PC-3 (cell line): ENCODE measurements around the gene CTXN3. TPM values are rescaled to one million over a fixed set of nuclear protein-coding genes. Genes with fewer than 3 reads are reported as not detected.
A peak's percentile ranks its signal among the peaks of the same experiment; 100 is the strongest.

Experiments
- ATAC-seq: fragments of 200-7000 bp; cut with Tn5 transposase; 2 replicates; pipeline ENCODE4 v1.9.1; 2020; ENCODE audit warnings: mild to moderate bottlenecking, moderate library complexity
- BruUV-seq: library from RNA; stranded (reverse); fragments of 400-500 nt; replicated peaks from 2 replicates; lab custom pipeline; 2021; lab: Mats Ljungman, UMichigan
- CTCF ChIA-PET: fragments of 300-600 bp; sonication (Branson Sonifier 250); formaldehyde crosslinking; loops from one replicate; lab custom pipeline; 2022; ENCODE audit warnings: antibody characterized with exemption; lab: Charles Lee
- POLR2A ChIA-PET: fragments of 300-600 bp; sonication (Branson Sonifier 250); formaldehyde crosslinking; loops from one replicate; lab custom pipeline; 2022; ENCODE audit warnings: antibody characterized with exemption; ENCODE audit not compliant: unreplicated experiment; lab: Charles Lee
- DNase-seq: peaks from one replicate; pipeline ENCODE4 v3.0.0-alpha.2; 2015
- H2AFZ ChIP-seq: fragments of 300-600 bp; sonication (generic); 2 replicates; pipeline ENCODE4 v1.6.0; 2016; ENCODE audit warnings: antibody characterized with exemption, low read length
- H3F3A ChIP-seq: fragments of 300-600 bp; sonication (generic); one replicate; pipeline ENCODE4 v1.6.0; 2017; ENCODE audit warnings: antibody characterized with exemption, low read length, control low read depth, mild to moderate bottlenecking; ENCODE audit not compliant: unreplicated experiment
- H3K27ac ChIP-seq: fragments of 300-600 bp; sonication (generic); 2 replicates; pipeline ENCODE4 v1.5.1; 2016; ENCODE audit warnings: mild to moderate bottlenecking, low read length
- H3K27me3 ChIP-seq: fragments of 300-600 bp; sonication (generic); 2 replicates; pipeline ENCODE4 v1.6.1; 2016; ENCODE audit warnings: low read length, mixed read lengths
- H3K36me3 ChIP-seq: fragments of 300-600 bp; sonication (generic); 2 replicates; pipeline ENCODE4 v1.6.1; 2016; ENCODE audit warnings: low read depth, mixed run types, low read length, mixed read lengths
- H3K4me1 ChIP-seq: fragments of 300-600 bp; sonication (generic); 2 replicates; pipeline ENCODE4 v1.5.1; 2016; ENCODE audit warnings: low read length; ENCODE audit not compliant: insufficient read depth
- H3K4me2 ChIP-seq: fragments of 300-600 bp; sonication (generic); 2 replicates; pipeline ENCODE4 v1.6.0; 2016; ENCODE audit warnings: low read length
- H3K4me3 ChIP-seq: fragments of 300-600 bp; sonication (generic); 2 replicates; pipeline ENCODE4 v1.5.1; 2016; ENCODE audit warnings: mild to moderate bottlenecking, low read length, mixed read lengths
- H3K79me2 ChIP-seq: fragments of 300-600 bp; sonication (generic); 2 replicates; pipeline ENCODE4 v1.6.1; 2017; ENCODE audit warnings: low read length, mixed read lengths
- H3K9ac ChIP-seq: fragments of 300-600 bp; sonication (generic); 2 replicates; pipeline ENCODE4 v1.6.0; 2016; ENCODE audit warnings: mild to moderate bottlenecking, low read length
- H3K9me2 ChIP-seq: fragments of 300-600 bp; sonication (generic); replicated peaks from 2 replicates; pipeline ENCODE4 v1.6.1; 2016; ENCODE audit warnings: mixed run types, low read length, mixed read lengths
- H3K9me3 ChIP-seq: fragments of 300-600 bp; sonication (generic); 2 replicates; pipeline ENCODE4 v1.6.1; 2016; ENCODE audit warnings: low read length, mixed read lengths
- H4K20me1 ChIP-seq: fragments of 300-600 bp; sonication (generic); 2 replicates; pipeline ENCODE4 v1.6.1; 2016; ENCODE audit warnings: low read length, mixed read lengths
- EZH2 ChIP-seq: fragments of 300-600 bp; sonication (generic); IDR thresholded peaks from one replicate; pipeline ENCODE4 v1.6.1; 2017; ENCODE audit warnings: antibody characterized with exemption, mild to moderate bottlenecking, low read length; ENCODE audit not compliant: unreplicated experiment
- EZH2phosphoT487 ChIP-seq: fragments of 300-600 bp; sonication (generic); IDR thresholded peaks from 2 replicates; pipeline ENCODE4 v1.6.1; 2018; ENCODE audit warnings: mild to moderate bottlenecking, antibody characterized with exemption, low read length, borderline replicate concordance
- intact Hi-C: fragments of 100-400 bp; cut with micrococcal nuclease; formaldehyde crosslinking; loops from 2 replicates; pipeline ENCODE4 v1.9.0; 2023
- total RNA-seq: library from RNA; depleted of rRNA; stranded (reverse); fragments of >200 nt; gene quantifications from 2 replicates; pipeline ENCODE4 v1.2.3, GENCODE V29; 2014
- TF ChIP-seq, protein P1 (sequence below): fragments of 300-600 bp; sonication (generic); conservative IDR thresholded peaks from 2 replicates; pipeline ENCODE4 v1.5.1; 2017; ENCODE audit warnings: antibody characterized with exemption, low read depth, mild to moderate bottlenecking, low read length

Gene CTXN3
- total RNA-seq, 1 experiment from 2014 or later, result not detected

DNA sequence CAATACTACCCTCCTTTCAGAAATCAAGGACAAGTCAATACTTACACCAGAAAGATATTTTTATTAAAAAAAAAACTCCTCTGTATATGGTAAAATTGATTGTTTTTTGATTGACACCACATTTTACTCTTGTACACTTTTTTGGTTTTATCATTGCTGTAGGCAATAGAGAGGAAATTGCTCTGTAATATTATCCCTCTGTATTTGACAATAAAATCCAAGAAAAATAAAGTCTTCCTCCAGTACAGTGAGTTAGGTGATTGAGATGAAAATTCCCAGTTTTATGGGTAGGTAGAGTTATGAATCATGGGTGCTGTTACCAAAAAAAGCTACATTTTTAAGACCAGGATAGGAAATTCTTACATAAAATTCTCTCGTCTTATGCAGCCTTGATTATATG is 31.7 kb downstream of the CTXN3 start:
- no peak overlapping the region for H2AFZ ChIP-seq
- H3K4me1 ChIP-seq, result no peaks in the 10 kb centered on the region
- TF ChIP-seq EZH2, result no peak
- TF ChIP-seq, protein P1, sequence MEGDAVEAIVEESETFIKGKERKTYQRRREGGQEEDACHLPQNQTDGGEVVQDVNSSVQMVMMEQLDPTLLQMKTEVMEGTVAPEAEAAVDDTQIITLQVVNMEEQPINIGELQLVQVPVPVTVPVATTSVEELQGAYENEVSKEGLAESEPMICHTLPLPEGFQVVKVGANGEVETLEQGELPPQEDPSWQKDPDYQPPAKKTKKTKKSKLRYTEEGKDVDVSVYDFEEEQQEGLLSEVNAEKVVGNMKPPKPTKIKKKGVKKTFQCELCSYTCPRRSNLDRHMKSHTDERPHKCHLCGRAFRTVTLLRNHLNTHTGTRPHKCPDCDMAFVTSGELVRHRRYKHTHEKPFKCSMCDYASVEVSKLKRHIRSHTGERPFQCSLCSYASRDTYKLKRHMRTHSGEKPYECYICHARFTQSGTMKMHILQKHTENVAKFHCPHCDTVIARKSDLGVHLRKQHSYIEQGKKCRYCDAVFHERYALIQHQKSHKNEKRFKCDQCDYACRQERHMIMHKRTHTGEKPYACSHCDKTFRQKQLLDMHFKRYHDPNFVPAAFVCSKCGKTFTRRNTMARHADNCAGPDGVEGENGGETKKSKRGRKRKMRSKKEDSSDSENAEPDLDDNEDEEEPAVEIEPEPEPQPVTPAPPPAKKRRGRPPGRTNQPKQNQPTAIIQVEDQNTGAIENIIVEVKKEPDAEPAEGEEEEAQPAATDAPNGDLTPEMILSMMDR, result no peak
- no peak for TF ChIP-seq EZH2phosphoT487
- ATAC-seq (peak; percentile 29; the same call in 1 of the 2 replicates), DNase-seq (no peak)
- intact Hi-C loops, result no loop called here
- no peaks in the 10 kb centered on the region for H3F3A ChIP-seq
- H3K4me2 ChIP-seq, result no peak overlapping the region
- no peaks in the 10 kb centered on the region for H3K9me2 ChIP-seq
- no peak overlapping the region for H3K27ac ChIP-seq
- H3K79me2 ChIP-seq, result no peaks in the 10 kb centered on the region
- peaks cover 13% of the 10 kb centered on the region; the same call in 1 of the 2 replicates for H3K27me3 ChIP-seq
- POLR2A ChIA-PET, result no interaction called here
- BruUV-seq, result no TSS peak
- no peaks in the 10 kb centered on the region for H3K9me3 ChIP-seq
- CTCF ChIA-PET, result no interaction called here
- no peak overlapping the region for H3K4me3 ChIP-seq
- no peak overlapping the region for H3K9ac ChIP-seq
- no peaks in the 10 kb centered on the region for H4K20me1 ChIP-seq
- no peaks in the 10 kb centered on the region for H3K36me3 ChIP-seq

DNA sequence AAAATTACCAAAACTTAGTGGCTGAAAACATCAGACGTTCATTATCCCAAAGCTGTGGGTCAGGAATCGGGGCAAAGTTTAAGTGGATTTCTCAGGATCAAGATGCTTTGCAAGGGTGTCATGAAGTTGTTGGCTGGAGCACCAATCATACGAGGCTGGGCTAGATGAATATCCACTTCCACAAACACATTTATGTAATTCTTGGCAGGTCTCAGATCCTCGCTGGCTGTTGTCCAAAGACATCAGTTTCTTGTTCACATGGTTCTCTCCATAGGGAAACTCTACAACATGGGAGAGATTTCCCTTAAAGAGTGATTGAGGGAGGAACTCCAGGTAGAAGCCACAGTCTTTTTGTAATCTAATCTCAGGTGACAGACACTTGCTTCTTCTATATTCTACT is 34.1 kb downstream of the CTXN3 start:
- CTCF ChIA-PET, result no interaction called here
- no peaks in the 10 kb centered on the region for H3F3A ChIP-seq
- no peak for TF ChIP-seq EZH2phosphoT487
- TF ChIP-seq EZH2, result no peak
- TF ChIP-seq, protein P1, result no peak
- ATAC-seq, result no peak
- intact Hi-C loops, result no loop called here
- no peaks in the 10 kb centered on the region for H3K9me3 ChIP-seq
- H3K27me3 ChIP-seq, result peaks cover 15% of the 10 kb centered on the region; the same call in 1 of the 2 replicates
- no peak overlapping the region for H3K9ac ChIP-seq
- no TSS peak for BruUV-seq
- no peak overlapping the region for H3K4me2 ChIP-seq
- no peaks in the 10 kb centered on the region for H3K36me3 ChIP-seq
- H4K20me1 ChIP-seq, result no peaks in the 10 kb centered on the region
- no peak overlapping the region for H2AFZ ChIP-seq
- no peaks in the 10 kb centered on the region for H3K4me1 ChIP-seq
- H3K79me2 ChIP-seq, result no peaks in the 10 kb centered on the region
- no peak overlapping the region for H3K4me3 ChIP-seq
- 0 out of 2 replicates have a peak, but pooled peaks cover 3% of the 10 kb centered on the region for H3K9me2 ChIP-seq
- H3K27ac ChIP-seq, result no peak overlapping the region
- POLR2A ChIA-PET, result no interaction called here
- no peak for DNase-seq

DNA sequence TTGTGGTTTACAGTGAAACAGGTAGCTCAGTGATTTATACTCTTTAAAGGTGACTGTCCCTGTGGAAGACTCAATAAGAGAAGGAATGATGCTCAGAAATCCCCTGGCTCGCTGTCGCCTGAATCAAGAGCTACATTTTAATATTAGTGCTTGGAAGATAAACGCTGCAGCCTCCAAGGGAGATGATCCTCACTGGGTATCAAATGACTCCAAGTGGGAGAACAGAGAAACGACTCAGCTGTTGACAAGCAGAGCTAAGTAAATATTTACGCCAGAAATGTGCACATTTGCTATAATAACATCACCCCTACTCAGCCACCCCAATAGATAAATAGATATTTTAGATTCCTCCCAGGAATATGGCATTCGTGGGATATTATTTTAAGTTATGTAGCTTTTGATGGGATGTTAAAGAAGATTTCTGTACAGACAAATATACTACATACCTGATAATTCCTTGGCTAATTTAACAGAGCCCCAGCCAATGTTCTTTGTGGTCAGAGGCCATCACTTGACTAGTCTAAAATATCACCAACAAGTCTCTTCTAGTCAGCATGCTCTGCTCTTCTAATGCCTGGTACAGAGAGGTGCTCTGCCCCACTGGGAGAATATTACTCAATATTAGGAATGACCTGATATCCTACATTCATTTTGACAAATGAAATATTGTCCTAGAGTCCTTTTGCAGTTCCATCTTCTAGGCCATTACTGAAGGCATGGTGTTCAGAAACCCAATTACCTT is 36.0 kb downstream of the CTXN3 start:
- TF ChIP-seq, protein P1, result no peak
- TF ChIP-seq EZH2phosphoT487 (no peak), EZH2 (no peak)
- no peaks in the 10 kb centered on the region for H3K9me3 ChIP-seq
- no peaks in the 10 kb centered on the region for H3K4me1 ChIP-seq
- 0 out of 2 replicates have a peak, but pooled peaks cover 5% of the 10 kb centered on the region for H3K9me2 ChIP-seq
- ATAC-seq (no peak), DNase-seq (no peak)
- POLR2A ChIA-PET, result no interaction called here
- H3K4me2 ChIP-seq, result no peak overlapping the region
- no peaks in the 10 kb centered on the region for H3K36me3 ChIP-seq
- CTCF ChIA-PET, result no interaction called here
- no peak overlapping the region for H3K4me3 ChIP-seq
- no peaks in the 10 kb centered on the region for H4K20me1 ChIP-seq
- intact Hi-C loops, result no loop called here
- no peak overlapping the region for H3K27ac ChIP-seq
- no peaks in the 10 kb centered on the region for H3K79me2 ChIP-seq
- no TSS peak for BruUV-seq
- H3K27me3 ChIP-seq, result peaks cover 18% of the 10 kb centered on the region; the same call in 1 of the 2 replicates
- H3K9ac ChIP-seq, result no peak overlapping the region
- no peak overlapping the region for H2AFZ ChIP-seq
- H3F3A ChIP-seq, result no peaks in the 10 kb centered on the region
